WI38 (cell line): ENCODE results near the gene PPME1.
A peak's percentile ranks its signal among the peaks of the same experiment; 100 is the strongest.

Experiments used
- H3K4me3 ChIP-seq: 2 replicates; pipeline ENCODE4 v1.5.1; 2011; ENCODE audit warnings: low read depth, mild to moderate bottlenecking, control low read depth, low read length
- TF ChIP-seq, protein P1 (sequence below): IDR thresholded peaks from 2 replicates; pipeline ENCODE4 v1.5.1; 2012; ENCODE audit warnings: low read depth, mild to moderate bottlenecking, control low read depth, low read length

PPME1 gene

DNA sequence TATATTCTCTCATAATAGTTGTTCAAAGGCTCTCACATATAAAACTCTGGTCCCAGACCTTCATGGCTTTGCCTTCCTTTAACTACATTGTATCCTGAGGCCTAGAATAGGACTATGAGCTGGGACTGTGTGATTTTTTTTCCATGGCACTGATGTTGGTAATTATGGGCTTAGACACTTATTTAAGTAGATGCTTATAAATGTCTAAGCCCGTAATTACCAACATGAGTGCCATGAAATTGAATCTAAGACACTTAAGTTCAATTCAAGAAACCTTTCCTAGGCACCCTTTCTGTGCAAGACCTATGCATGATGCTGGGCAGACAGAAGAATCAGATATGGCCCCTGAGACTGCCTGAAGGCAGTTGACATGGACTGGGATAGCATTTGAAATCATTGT lies 77.4 kb downstream of the PPME1 start:
- no peak overlapping the region for H3K4me3 ChIP-seq
- TF ChIP-seq, protein P1, sequence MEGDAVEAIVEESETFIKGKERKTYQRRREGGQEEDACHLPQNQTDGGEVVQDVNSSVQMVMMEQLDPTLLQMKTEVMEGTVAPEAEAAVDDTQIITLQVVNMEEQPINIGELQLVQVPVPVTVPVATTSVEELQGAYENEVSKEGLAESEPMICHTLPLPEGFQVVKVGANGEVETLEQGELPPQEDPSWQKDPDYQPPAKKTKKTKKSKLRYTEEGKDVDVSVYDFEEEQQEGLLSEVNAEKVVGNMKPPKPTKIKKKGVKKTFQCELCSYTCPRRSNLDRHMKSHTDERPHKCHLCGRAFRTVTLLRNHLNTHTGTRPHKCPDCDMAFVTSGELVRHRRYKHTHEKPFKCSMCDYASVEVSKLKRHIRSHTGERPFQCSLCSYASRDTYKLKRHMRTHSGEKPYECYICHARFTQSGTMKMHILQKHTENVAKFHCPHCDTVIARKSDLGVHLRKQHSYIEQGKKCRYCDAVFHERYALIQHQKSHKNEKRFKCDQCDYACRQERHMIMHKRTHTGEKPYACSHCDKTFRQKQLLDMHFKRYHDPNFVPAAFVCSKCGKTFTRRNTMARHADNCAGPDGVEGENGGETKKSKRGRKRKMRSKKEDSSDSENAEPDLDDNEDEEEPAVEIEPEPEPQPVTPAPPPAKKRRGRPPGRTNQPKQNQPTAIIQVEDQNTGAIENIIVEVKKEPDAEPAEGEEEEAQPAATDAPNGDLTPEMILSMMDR, result no peak

DNA sequence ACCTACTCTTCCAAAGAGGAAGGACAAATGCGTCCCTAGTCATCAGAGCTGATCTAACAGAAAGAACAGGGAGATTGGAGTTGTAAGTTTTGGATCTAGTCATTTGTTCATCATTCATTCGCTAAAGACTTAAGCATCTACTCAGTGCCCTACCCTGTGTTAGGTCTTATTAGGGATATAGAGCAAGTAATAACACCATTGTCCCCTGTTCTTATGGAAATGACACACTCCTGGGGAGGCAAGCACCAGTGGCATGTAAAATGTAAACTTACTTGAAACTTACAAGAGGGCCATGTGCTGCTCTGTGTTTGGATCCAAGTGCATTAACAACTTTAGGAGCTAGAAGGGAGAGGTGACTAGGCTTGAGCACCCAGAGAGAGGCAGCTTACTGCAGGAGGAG lies 78.4 kb downstream of the PPME1 start:
- TF ChIP-seq, protein P1, result no peak
- H3K4me3 ChIP-seq, result no peak overlapping the region

DNA sequence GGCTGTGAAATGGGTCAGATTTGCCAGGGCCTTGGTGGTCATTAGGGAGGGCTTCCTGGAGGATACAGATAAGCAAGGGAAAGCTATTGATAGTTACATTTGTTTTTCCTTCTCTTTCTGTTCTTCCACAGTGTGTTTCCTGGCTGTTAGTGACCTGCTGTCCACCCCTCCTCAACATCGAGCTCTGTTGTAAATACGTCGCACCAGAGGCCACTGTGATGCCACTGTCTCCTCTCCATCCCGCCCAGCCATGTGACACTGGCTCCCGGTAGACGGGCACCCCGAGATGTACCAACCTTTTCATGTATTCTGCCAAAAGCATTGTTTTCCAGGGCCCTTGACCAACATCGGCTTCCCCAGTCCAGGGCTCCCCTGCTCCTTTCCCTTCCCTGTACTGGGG lies 82.3 kb downstream of the PPME1 start:
- TF ChIP-seq, protein P1, result no peak
- H3K4me3 ChIP-seq, result no peak overlapping the region

DNA sequence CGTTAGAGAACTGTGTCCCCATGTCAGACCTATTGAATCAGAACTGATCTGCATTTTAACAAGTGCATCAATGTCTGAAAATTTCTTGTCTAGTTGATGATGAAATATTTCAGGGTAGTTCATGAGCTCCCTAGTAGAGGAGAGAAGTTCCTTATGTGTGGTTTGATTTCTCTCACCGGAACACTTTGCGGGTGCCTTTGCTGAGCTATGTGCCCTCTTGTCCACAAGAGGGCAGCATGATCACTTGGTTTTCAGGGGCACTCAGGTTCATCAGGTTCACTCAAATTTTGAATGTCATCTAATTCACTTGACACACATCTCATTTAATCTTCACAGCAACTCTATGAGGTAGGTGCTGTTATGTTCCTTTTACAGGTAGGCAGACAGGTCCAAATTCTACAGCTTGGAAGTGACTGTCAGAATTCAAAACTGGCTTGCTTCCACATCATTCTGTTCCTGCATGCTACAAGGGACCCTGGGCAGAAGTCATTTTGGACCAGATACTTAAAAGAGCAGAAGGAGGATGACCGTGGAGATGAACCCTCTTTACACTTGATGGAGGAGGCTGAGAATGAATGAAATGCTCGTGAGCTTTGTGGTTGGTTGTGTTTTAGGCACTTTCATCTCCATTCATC lies 84.8 kb downstream of the PPME1 start:
- TF ChIP-seq, protein P1, result peak; percentile 88
- no peak overlapping the region for H3K4me3 ChIP-seq

DNA sequence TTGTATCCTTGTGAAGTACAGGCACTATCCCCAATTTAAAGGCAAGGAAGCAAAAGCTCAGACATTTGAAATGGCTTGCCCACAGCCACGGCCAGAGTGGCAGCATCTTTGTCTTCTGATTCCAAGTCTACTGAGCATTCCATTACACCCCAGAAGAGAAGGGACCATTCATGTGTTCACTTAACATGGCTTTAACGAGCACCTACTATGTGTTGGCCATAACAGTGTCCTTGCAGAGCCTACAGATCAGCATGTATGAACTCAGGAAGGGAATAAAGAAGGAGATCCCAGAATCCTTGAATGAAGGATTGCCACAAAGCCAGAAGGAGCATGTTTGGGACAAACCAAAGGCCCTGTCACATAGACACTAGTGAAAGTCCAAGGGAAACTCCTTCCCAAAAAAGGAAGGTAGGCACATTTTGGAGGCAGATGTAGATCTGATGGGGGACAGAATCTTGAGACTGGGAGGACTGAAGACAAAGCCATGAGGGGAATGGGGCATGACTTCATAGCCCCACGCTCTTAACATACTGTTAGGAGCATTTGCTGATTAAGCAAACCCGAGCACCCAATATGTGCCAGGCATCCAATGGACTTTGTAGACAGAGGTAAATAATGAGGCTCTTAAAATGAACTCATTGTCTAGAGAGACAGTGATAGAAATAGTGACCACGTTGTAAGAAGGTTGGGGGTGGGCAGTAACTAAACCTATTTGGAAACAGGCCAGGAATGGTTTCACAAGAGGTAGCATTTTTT lies 85.5 kb downstream of the PPME1 start:
- TF ChIP-seq, protein P1, result no peak
- no peak overlapping the region for H3K4me3 ChIP-seq

DNA sequence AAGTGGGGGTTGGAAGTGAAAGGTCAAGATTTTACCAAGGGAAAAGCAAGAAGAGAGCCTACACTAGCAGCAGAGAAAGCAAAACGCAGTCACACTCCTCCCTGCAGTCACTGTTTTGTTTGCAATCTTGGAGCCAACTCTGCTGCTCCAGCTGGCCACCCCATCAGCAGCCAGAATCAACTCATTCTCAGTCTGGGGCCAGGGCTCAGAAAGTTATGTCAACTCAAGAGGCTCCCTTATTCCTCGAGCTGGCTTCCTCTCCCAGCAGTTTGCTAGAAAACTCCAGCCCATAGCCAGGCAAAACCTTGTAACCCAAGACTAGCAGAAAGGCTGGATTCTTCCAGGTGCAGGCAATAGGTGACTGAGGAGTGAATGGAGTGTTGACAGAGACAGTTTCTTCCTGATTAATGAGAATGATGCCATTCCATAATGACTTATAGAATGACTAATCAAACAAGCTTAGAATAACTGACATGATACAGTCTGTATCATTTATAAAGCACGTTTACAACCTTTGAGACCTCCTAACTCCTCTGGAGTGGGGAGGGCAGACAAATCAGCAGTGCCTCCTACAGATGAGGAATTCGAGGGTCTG lies 87.0 kb downstream of the PPME1 start:
- no peak overlapping the region for H3K4me3 ChIP-seq
- TF ChIP-seq, protein P1, result no peak

DNA sequence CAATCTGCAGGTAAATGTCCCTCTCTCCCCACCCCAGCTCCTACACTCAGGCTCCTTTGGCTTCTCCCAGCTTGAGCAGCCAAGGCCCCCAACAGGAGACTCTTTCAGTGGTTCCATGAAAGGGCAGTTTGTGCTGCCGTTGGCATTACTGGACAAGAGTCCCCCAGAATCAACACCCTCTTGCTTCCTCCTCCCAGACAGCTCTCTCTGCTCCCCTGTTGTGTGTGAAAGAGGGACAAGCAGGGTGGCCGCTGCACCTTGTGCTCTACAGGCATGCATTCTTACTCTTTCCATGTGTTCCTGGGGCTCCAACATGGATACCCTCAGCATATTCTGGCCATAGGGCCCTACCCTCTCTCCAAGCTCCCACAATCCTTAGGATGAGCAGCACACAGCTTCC lies 91.6 kb downstream of the PPME1 start:
- TF ChIP-seq, protein P1, result no peak
- H3K4me3 ChIP-seq, result no peak overlapping the region
